HCT116 (cell line): ENCODE data around the gene SEZ6L2. TPM values are rescaled to one million over a fixed set of nuclear protein-coding genes. Genes with fewer than 3 reads are reported as not detected.

ENCODE experiments used
- ATAC-seq: fragments of 200-7000 bp; cut with Tn5 transposase; 2 replicates; pipeline ENCODE4 v1.9.1; 2020; ENCODE audit warnings: mild to moderate bottlenecking, moderate library complexity
- BruUV-seq: library from RNA; stranded (reverse); fragments of 400-500 nt; replicated peaks from 2 replicates; lab custom pipeline; 2021; lab: Mats Ljungman, UMichigan
- CTCF ChIA-PET: fragments of 300-600 bp; sonication (Branson Sonifier 250); formaldehyde crosslinking; loops from one replicate; lab custom pipeline; 2021; ENCODE audit warnings: antibody characterized with exemption; lab: Charles Lee
- POLR2A ChIA-PET: fragments of 300-600, 350-600 bp; sonication (Branson Sonifier 250); formaldehyde crosslinking; loops from one replicate; lab custom pipeline; 2021; ENCODE audit warnings: antibody characterized with exemption; lab: Charles Lee
- RAD21 ChIA-PET, 2 experiments: fragments of 300-600 bp; sonication (Branson Sonifier 250); formaldehyde crosslinking; loops; one replicate each; lab custom pipeline; 2023; ENCODE audit warnings: low total read pairs in 2 of 2; ENCODE audit not compliant: uncharacterized antibody in 2 of 2, unreplicated experiment in 2 of 2, low non-redundant PET in 1 of 2; lab: Charles Lee
- DNase-seq: peaks from one replicate; pipeline ENCODE4 v3.0.0-alpha.2; 2010; ENCODE audit warnings: low read depth, low spot score
- H2AFZ ChIP-seq: fragments of 200-600 bp; shearing (Covaris generic), sonication (generic); 2 replicates; pipeline ENCODE4 v1.6.1; 2017; ENCODE audit warnings: low read depth, mixed run types, mixed read lengths, antibody characterized with exemption, low read length; ENCODE audit not compliant: poor library complexity, severe bottlenecking
- H3K27ac ChIP-seq: 2 replicates; pipeline ENCODE4 v1.5.1; 2012; ENCODE audit warnings: low read depth, low read length
- H3K27me3 ChIP-seq: fragments of 200-600 bp; sonication (generic); 2 replicates; pipeline ENCODE4 v1.6.1; 2016; ENCODE audit warnings: mixed run types, low read length, mixed read lengths; ENCODE audit not compliant: insufficient read depth
- H3K36me3 ChIP-seq, 2 experiments: fragments of 200-500 bp in 1 of 2; fragments of 200-600 bp in 1 of 2; sonication (Bioruptor generic) in 1 of 2; sonication (generic) in 1 of 2; 2 replicates each; pipeline versions ENCODE4 v1.5.1 to v1.6.1; 2014 to 2016; ENCODE audit warnings: low read length in 2 of 2, inconsistent platforms in 1 of 2, mixed read lengths in 1 of 2, mixed run types in 1 of 2; ENCODE audit not compliant: insufficient read depth in 2 of 2, control insufficient read depth in 1 of 2
- H3K4me1 ChIP-seq, 2 experiments: fragments of 200-600 bp in 1 of 2; sonication (generic) in 1 of 2; 2 replicates each; pipeline versions ENCODE4 v1.5.1 to v1.6.1; 2012 to 2017; ENCODE audit warnings: low read length in 2 of 2, inconsistent platforms in 1 of 2, mild to moderate bottlenecking in 1 of 2, mixed read lengths in 1 of 2, mixed run types in 1 of 2, moderate library complexity in 1 of 2; ENCODE audit not compliant: insufficient read depth in 2 of 2, control insufficient read depth in 1 of 2
- H3K4me2 ChIP-seq: fragments of 200-600 bp; sonication (generic); 2 replicates; pipeline ENCODE4 v1.6.1; 2017; ENCODE audit warnings: mixed run types, low read length, mixed read lengths
- H3K4me3 ChIP-seq, 2 experiments: fragments of 200-600 bp in 1 of 2; sonication (generic) in 1 of 2; replicated peaks in 1 of 2; 2 replicates each; pipeline ENCODE4 v1.5.1; 2011 to 2016; ENCODE audit warnings: low read length in 2 of 2, control low read depth in 1 of 2, low read depth in 1 of 2, mild to moderate bottlenecking in 1 of 2, mixed read lengths in 1 of 2, mixed run types in 1 of 2
- H3K79me2 ChIP-seq: fragments of 200-600 bp; sonication (generic); 2 replicates; pipeline ENCODE4 v1.6.1; 2017; ENCODE audit warnings: mild to moderate bottlenecking, mixed run types, low read length, moderate library complexity, mixed read lengths; ENCODE audit not compliant: insufficient read depth
- H3K9ac ChIP-seq: fragments of 200-600 bp; sonication (generic); 2 replicates; pipeline ENCODE4 v1.6.1; 2016; ENCODE audit warnings: low read length, mixed read lengths
- H3K9me2 ChIP-seq: fragments of 200-600 bp; sonication (generic), shearing (Covaris generic); 2 replicates; pipeline ENCODE4 v1.6.1; 2017; ENCODE audit warnings: mixed run types, mild to moderate bottlenecking, moderate library complexity; ENCODE audit not compliant: insufficient read depth
- H3K9me3 ChIP-seq, 2 experiments: fragments of 200-500 bp in 1 of 2; fragments of 200-600 bp in 1 of 2; sonication (Bioruptor generic) in 1 of 2; sonication (generic) in 1 of 2; 2 replicates each; pipeline ENCODE4 v1.6.1; 2014 to 2017; ENCODE audit warnings: low read length in 2 of 2, mixed read lengths in 2 of 2, inconsistent platforms in 1 of 2, low read depth in 1 of 2, mild to moderate bottlenecking in 1 of 2, mixed run types in 1 of 2, moderate library complexity in 1 of 2; ENCODE audit not compliant: control insufficient read depth in 1 of 2, insufficient read depth in 1 of 2
- H4K20me1 ChIP-seq: fragments of 200-600 bp; sonication (generic), shearing (Covaris generic); 2 replicates; pipeline ENCODE4 v1.6.1; 2017; ENCODE audit warnings: mixed run types, mild to moderate bottlenecking, moderate library complexity; ENCODE audit not compliant: insufficient read depth
- ATF3 ChIP-seq: IDR thresholded peaks from 2 replicates; pipeline ENCODE4 v1.6.1; 2012
- CBX3 ChIP-seq: IDR thresholded peaks from 2 replicates; pipeline ENCODE4 v1.6.1; 2012; ENCODE audit warnings: low read depth
- CEBPB ChIP-seq: IDR thresholded peaks from 2 replicates; pipeline ENCODE4 v1.6.1; 2012; ENCODE audit warnings: low read depth
- CTCF ChIP-seq, 3 experiments: fragments of 200-600 bp in 1 of 3; sonication (generic) in 1 of 3; IDR thresholded peaks in 2 of 3; conservative IDR thresholded peaks in 1 of 3; 2 replicates each; pipeline ENCODE4 v1.5.1; 2012 to 2017; ENCODE audit warnings: low read depth in 2 of 3, low read length in 2 of 3, antibody characterized with exemption in 1 of 3, borderline replicate concordance in 1 of 3, control low read depth in 1 of 3, mild to moderate bottlenecking in 1 of 3, mixed read lengths in 1 of 3, mixed run types in 1 of 3, moderate library complexity in 1 of 3; ENCODE audit not compliant: insufficient read depth in 1 of 3
- EGR1 ChIP-seq: IDR thresholded peaks from 2 replicates; pipeline ENCODE4 v1.6.1; 2012; ENCODE audit warnings: low read depth
- ELF1 ChIP-seq: IDR thresholded peaks from 2 replicates; pipeline ENCODE4 v1.6.1; 2012; ENCODE audit warnings: low read depth, borderline replicate concordance
- EZH2phosphoT487 ChIP-seq: fragments of 200-600 bp; IDR thresholded peaks from 2 replicates; pipeline ENCODE4 v1.6.1; 2018; ENCODE audit warnings: antibody characterized with exemption, borderline replicate concordance
- FOSL1 ChIP-seq: IDR thresholded peaks from 2 replicates; pipeline ENCODE4 v1.6.1; 2012; ENCODE audit warnings: low read depth
- JUND ChIP-seq: IDR thresholded peaks from 2 replicates; pipeline ENCODE4 v1.6.1; 2012
- MAX ChIP-seq: IDR thresholded peaks from 2 replicates; pipeline ENCODE4 v1.6.1; 2012
- POLR2A ChIP-seq: IDR thresholded peaks from 2 replicates; pipeline ENCODE4 v1.7.0; 2011; ENCODE audit warnings: borderline replicate concordance; ENCODE audit not compliant: insufficient read depth, insufficient read length; ENCODE audit errors: extremely low read depth
- POLR2AphosphoS5 ChIP-seq: IDR thresholded peaks from 2 replicates; pipeline ENCODE4 v1.6.1; 2011; ENCODE audit warnings: mild to moderate bottlenecking, low read depth, low read length, moderate library complexity
- RAD21 ChIP-seq: IDR thresholded peaks from 2 replicates; pipeline ENCODE4 v1.6.1; 2012; ENCODE audit warnings: low read depth, mild to moderate bottlenecking
- REST ChIP-seq: IDR thresholded peaks from 2 replicates; pipeline ENCODE4 v1.6.1; 2012; ENCODE audit warnings: low read depth
- SIN3A ChIP-seq: IDR thresholded peaks from 2 replicates; pipeline ENCODE4 v1.6.1; 2012; ENCODE audit warnings: low read depth
- SRF ChIP-seq: IDR thresholded peaks from 2 replicates; pipeline ENCODE4 v1.6.1; 2012; ENCODE audit warnings: low read depth
- YY1 ChIP-seq: IDR thresholded peaks from 2 replicates; pipeline ENCODE4 v1.6.1; 2011; ENCODE audit warnings: low read length, low read depth, moderate library complexity, mild to moderate bottlenecking; ENCODE audit not compliant: insufficient replicate concordance; ENCODE audit errors: extremely low read depth
- ZBTB33 ChIP-seq: IDR thresholded peaks from 2 replicates; pipeline ENCODE4 v1.6.1; 2011; ENCODE audit warnings: mild to moderate bottlenecking, low read length, moderate library complexity; ENCODE audit not compliant: insufficient replicate concordance; ENCODE audit errors: extremely low read depth
- ZNF274 ChIP-seq: fragments of 200-500 bp; sonication (Bioruptor generic); IDR thresholded peaks from 2 replicates; pipeline ENCODE4 v1.6.1; 2014; ENCODE audit warnings: mild to moderate bottlenecking, low read depth, low read length, inconsistent platforms
- intact Hi-C: fragments of 100-400 bp; cut with micrococcal nuclease; formaldehyde crosslinking; loops from 2 replicates; pipeline ENCODE4 v1.10.0; 2022
- total RNA-seq: library from RNA; stranded (reverse); gene quantifications from one replicate; pipeline ENCODE4 v1.2.1, GENCODE V29; 2021; ENCODE audit not compliant: unreplicated experiment

Gene SEZ6L2
- total RNA-seq, 1 experiment from 2014 or later: 49.3 TPM

- Histone ChIP-seq H3K9me3 (no peaks in the 10 kb centered on the region), H3K9me2 (no peaks in the 10 kb centered on the region), H3K79me2 (no peaks in the 10 kb centered on the region; the same call in 1 of the 2 replicates), H3K4me3 (no peak overlapping the region), H4K20me1 (no peaks in the 10 kb centered on the region), H3K27ac (no peak overlapping the region), H3K27me3 (no peaks in the 10 kb centered on the region), H3K4me1 (peaks cover 21 to 45% of the 10 kb centered on the region in 2 experiments), H3K4me2 (no peak overlapping the region), H3K36me3 (peaks cover 2 to 5% of the 10 kb centered on the region in 2 experiments; a peak in 2 of 4 replicates), H3K9ac (no peak overlapping the region), H2AFZ (no peak overlapping the region)
- ATAC-seq (no peak), DNase-seq (no peak)
- intact Hi-C loops: no loop called here
- POLR2A ChIA-PET: no interaction called here
- RAD21 ChIA-PET: no interaction called here
- CTCF ChIA-PET: no interaction called here
- TF ChIP-seq SRF (no peak), ZBTB33 (no peak), CTCF (IDR thresholded peaks at IDR 0.05 in 2 of 3, conservative IDR thresholded peaks at IDR 0.05 in 1 of 3; ENCODE audit: borderline replicate concordance in 1 of 3, insufficient read depth in 1 of 3, low read depth in 2 of 3, low read length in 2 of 3) (no peak), POLR2AphosphoS5 (no peak), CEBPB (no peak), REST (no peak), RAD21 (no peak), JUND (no peak), EZH2phosphoT487 (no peak), ELF1 (no peak), FOSL1 (no peak), ATF3 (no peak), SIN3A (no peak), CBX3 (no peak), POLR2A (no peak), EGR1 (no peak), YY1 (no peak), ZNF274 (no peak), MAX (no peak)
- BruUV-seq: no TSS peak
Observed at GRCh38 chr16:29831490-29831889, 67.9 kb downstream of the SEZ6L2 start.
